NCI-H2081 (cell line): ENCODE results near the gene POU5F1.
"Not testable (repeated sequence)": the region's sequence is repeated elsewhere in the genome, so short reads cannot be mapped to it uniquely, and the experiment has no call there.

Experiments
- DNase-seq, 2 experiments: peaks; one replicate each; lab custom pipeline; 2025; lab: John Stamatoyannopoulos, UW

The POU5F1 gene

DNA sequence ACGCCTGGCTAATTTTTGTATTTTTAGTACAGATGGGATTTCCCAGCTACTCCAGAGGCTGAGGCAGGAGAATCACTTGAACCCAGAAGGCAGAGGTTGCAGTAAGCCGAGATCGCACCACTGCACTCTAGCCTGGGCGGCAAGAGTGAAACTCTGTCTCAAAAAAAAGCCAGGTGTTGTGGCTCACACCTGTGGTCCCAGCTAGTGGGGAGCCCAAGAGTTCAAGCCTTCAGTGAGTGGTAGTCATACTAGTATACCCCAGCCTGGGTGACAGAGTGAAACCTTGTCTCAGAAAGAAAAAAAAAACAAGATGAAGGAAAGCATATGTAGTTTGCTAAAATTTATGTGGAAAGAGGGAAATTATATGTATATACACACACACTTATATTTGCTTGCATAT is 20.0 kb upstream of the POU5F1 start:
- no peak for DNase-seq

DNA sequence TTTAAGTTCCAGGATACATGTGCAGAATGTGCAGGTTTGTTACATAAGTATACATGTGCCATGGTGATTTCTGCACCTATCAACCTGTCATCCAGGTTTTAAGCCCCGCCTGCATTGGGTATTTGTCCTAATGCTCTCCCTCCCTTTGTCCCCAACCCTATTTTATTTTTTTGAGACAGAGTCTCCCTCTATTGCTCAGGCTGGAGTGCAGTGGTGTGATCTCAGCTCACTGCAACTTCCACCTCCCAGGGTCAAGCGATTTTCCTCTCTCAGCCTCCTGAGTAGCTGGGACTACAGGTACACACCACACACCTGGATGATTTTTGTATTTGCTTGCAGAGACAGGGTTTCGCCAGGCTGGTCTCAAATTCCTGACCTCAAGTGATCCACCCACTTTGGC is 18.7 kb upstream of the POU5F1 start:
- not testable (repeated sequence) for DNase-seq

DNA sequence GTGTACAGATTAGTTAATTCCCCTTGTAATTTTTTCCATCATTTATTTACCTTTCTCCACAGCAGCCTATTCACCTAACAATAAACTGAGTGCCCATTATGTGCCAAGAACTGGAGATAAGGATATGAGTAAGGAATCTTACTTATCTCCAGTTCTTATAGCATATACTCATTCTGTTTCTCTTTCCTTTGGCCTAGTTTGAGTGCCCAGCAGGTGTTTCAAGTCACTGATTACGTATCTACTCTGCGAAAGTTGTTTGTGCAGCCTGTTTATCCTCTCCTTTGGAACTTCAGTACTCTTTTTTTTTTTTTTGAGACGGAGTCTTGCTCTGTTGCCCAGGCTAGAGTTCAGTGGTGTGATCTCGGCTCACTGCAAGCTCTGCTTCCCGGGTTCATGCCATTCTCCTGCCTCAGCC is 17.3 kb upstream of the POU5F1 start:
- no peak for DNase-seq

DNA sequence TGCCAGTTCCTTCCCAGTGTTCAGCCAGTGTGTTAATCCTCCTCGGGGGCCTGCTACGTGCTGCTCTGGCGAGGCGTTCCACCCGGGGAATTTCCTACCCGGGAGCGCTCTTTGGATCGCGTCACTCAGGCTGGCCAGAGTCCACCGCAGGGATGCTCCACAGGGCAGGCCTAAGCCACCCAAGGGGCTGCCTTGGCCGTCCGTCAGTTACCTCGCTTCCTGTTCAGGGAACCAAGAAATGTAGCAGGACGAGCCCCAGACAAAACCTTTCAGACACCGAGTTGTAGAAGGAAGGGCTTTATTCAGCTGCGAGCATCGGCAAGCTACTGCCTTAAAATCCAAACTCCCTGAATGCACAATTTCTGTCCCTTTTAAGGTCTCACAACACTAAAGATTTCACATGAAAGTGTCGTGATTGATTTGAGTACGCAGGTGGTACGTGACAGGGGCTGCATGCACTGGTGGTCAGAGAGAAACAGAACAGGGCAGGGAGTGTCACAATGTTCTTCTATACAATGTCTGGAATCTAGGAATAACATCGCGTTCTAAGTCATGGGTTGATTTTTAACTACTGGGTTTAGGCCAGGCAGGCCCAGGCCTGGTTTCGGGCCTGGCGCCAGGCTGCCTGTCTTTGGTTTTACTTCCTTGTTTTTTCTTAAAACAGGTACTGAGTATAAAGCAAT is 15.7 kb upstream of the POU5F1 start:
- DNase-seq, result no peak

DNA sequence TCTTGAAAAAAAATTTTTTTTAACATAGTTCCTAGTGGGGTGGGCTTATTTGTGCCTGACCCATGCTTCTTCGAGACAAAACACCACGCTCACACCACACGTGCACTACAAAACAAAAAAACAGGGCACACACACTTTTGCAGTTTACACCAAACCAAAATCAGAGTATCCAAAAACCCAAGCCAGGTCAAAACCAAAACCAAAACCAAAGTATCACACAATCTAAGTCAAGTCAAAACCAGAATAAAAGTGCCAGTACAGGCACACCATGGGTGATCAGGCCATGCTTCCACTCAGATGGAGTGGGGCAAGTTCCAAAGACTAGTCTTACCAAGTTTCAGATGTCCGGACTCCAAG is 15.2 kb upstream of the POU5F1 start:
- DNase-seq, result not testable (repeated sequence)

DNA sequence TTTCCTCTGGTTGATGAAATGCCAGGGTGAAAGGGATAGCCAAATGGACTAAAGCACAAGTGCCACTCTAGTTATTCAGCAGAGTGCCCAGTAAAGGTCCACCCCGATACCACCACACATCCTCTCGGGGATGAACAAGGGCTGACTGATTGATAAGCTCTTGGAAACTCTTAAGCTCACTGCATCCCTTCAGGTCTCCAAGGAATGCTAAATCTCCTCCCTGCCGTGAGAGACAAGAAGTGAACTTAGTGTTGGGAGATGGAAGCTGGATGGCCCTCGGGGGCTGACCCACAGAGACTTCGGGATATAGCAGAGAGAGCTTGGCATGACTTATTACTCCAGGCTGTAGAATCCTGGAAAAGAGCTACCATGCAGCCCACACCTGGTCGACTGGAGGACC is 13.4 kb upstream of the POU5F1 start:
- not testable (repeated sequence) for DNase-seq

DNA sequence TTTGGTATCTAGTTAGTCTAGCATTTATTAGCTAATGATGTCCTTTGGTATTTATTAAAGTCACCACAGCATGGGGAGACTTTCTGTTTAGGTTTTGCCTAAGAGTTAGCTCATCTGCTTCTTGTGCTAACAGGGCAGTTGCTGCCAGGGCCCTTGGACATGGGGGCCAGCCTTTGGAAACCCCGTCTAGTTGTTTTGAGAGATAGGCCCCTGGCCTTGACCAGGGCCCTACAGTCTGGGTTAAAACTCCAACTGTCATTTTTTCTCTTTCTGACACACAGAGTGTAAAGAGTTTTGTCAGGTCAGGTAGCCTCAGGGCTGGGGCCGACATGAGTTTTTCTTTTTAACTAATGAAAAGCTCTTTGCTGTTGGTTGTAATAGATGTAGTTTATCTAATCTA is 12.8 kb upstream of the POU5F1 start:
- DNase-seq, result not testable (repeated sequence)

DNA sequence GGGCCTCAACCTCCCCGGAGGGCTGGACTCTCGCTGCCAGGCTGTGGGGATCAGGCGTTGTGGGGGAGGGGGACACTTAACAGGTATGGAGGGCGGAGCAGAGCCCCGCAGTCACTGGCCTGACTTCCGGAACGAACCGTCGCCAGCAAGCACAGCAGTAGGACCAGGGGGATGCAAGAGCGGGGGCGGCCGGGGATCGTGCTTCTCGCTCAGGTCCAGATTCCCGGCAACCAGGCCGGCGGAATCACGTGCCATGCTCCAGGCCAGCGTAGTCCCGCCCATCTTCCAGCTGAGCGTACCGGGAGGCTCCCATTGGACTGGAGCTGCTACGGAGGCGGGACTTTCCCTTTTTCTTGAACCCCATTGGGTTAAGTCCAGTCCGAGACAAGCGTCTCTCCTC is 10.0 kb upstream of the POU5F1 start:
- DNase-seq, result no peak

DNA sequence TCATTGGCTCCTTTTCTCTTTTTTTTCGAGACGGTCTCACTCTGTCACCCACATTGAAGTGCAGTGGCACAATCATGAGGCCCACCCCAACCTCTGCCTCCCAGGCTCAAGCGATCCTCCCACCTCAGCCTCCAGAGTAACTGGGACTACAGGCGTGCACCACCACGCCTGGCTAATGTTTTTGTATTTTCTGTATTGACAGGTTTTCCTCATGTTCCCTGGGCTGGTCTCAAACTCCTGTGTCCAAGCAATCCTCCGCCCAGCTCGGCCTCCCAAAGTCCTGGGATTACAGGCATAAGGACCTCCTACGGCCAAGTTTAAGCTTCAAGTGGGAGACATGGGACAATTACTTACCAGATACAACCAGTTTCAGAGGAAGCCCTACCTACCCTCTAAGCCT is 9.4 kb upstream of the POU5F1 start:
- no peak for DNase-seq

DNA sequence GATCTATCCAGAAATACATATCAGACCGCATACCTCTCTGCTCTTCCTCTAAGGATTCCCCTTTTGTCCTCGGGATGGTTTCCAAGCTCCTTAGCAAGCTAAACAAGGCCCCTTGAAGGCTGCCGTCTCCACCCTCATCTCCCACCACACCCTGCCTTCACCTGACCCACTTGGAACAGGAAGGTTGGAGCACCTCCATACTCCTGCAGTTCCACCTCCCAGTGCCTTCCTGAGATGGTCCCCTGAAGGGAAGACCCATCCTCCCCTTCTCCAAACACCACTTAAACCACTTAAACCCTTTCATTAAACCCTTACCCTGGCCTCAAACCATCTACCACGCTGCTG is 8.5 kb upstream of the POU5F1 start:
- no peak for DNase-seq

DNA sequence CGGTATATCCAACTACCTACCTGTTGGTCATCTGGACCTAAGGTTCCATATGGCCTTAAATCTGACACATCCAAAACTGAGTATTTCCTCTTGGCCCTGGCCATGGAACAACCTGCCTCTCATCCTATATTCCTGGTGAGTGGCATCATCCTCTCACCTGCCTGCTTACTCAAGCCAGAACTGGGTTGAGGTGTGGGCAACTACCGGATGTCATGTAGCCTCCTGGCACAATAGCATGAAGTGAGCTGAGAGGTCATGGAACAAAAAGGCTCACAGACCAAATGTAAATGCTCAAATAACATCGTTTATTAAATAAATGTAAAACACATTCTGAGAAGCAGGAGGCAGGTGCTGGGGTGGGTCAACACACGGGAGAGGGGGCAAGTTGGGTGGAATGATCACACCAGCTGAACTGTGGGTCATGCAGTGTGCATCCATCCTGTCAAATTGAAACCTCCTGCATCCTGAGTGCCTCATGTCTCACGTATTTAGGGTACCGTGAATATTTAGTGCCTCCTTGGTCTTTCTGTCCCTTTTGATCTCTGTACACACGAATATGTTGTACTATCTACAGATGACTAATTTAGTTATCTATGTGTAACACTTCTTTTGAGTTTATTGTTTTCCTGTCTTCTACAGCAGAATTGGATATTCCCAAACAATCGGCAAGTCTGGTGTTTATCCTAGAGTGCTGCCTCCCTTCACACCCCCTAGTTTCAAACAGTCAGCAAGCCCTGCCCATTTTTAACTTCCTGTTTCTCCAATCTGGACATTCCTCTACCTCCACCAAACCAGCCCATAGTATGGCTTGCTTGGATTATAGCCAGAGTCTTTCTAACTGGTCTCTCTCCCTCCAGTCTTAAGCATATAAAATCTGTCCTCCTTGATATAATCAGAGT is 7.9 kb upstream of the POU5F1 start:
- no peak for DNase-seq

DNA sequence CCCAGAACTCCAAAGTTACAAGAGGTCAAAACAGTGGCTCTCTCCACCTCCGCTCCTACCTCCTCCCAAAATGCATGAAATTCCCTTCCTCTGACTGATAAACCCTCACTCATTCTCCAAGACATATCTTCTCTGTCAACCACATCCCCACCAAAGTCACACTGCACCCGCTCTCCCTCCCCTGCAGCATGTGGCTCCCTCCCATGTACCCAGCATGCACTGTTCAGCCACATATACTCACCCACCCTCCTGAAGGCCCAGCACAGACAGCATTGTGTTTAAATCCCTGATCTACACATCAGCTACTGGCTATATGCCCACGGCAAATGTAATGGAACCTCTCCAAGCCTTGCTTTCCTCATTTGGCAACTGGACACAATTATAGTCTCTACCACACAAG is 5.5 kb upstream of the POU5F1 start:
- DNase-seq, result no peak

DNA sequence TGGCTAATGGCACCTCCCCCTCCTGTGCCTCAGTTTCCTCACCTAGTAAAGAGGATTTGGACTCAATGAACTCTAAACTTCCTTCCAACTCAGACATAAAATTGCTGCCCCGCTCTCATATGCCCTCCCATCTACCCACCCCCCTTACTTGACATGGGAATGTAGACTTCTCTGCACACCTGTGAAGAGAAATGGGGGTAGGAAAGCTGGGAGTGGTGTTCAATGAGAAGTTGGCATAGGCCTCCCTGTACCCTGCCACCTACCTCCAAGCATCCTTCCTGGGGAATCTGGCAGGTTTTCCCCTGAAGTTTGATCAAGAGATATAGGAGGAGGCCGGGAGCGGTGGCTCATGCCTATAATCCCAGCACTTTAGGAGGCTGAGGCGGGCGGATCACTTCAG is 3.9 kb upstream of the POU5F1 start:
- DNase-seq, result no peak

DNA sequence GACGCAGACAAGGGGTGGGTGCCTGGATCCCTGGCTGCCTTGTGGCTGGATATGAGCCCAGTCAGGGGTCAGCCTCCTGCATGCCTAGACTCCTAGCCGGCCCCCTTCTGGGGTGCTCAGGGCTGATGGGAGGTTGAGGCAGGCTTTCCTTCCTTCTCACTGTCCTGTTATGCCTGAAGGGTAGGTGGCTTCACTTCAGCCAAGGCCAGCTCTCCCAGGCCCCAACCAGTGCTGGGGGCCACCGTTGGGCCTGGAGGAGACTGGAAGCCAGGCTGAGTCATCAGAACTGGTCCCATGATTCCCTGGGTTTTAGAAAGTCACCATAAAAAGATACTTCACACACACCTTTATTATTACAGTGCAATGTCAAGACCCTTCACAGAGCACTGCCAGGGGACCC is 2.9 kb upstream of the POU5F1 start:
- no peak for DNase-seq

DNA sequence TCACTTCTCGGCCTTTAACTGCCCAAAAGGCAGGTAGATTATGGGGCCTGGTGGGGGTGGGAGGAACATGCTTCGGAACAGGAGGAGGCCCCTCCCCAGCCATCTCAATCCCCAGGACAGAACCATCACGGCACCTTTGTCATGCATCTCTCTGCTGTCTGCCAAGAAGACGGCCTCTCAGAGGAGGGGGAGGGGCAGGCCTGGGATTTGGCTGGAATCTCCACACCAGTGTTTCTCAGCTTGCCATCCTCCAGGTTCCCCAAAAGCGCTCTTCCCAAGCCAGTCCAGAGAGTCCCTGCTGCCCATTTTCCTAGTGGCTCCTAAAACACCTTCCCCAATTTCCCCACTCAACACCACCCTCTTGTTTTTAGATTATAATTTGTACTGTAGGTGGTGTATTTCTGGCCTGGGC is 2.5 kb upstream of the POU5F1 start:
- DNase-seq, result no peak

DNA sequence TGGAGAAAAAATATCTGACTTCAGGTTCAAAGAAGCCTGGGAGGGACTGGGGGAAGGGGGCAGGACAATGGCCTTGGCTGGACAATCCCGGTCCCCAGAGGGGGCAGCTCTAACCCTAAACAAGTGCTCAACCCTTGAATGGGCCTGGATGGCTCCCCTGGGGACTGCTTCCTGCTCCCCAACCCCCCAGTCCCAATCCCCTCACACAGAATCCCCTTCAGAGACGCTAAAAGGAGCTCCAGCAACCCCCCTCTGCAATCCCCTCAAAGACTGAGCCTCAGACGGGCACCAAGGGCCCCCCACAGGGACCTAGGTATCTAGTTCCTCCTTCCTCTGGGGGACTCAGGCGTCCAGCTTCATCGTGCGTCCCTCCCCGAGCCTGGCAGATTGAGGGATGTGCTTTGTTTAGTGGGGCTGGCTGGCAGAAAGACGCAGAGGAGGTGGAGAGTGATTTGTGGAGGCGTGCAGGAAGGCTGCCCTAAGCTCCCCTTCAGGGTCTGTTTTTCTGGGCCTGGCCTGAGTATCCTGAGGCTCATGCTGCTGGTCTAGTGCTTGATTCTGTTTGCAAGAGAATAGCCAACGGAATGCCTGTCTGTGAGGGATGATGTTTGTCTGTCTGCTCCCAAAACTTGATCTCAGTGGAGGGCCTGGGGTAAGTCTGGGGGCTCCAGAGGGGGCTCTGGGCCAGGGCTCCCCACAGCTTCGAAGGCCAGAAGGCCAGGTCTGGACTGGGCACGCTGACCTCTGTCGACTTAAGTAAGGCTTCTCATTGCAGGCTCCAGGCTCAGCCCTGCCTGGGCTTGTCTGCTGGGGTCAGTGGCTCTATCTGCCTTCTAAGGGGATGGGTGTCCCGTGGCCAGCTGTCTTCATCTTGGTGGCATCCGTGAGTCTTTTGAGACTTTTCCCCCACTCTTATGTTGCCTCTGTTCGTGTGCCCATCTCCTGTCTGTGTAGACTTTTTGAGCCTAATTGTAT is 1.7 kb upstream of the POU5F1 start:
- DNase-seq, result no peak

DNA sequence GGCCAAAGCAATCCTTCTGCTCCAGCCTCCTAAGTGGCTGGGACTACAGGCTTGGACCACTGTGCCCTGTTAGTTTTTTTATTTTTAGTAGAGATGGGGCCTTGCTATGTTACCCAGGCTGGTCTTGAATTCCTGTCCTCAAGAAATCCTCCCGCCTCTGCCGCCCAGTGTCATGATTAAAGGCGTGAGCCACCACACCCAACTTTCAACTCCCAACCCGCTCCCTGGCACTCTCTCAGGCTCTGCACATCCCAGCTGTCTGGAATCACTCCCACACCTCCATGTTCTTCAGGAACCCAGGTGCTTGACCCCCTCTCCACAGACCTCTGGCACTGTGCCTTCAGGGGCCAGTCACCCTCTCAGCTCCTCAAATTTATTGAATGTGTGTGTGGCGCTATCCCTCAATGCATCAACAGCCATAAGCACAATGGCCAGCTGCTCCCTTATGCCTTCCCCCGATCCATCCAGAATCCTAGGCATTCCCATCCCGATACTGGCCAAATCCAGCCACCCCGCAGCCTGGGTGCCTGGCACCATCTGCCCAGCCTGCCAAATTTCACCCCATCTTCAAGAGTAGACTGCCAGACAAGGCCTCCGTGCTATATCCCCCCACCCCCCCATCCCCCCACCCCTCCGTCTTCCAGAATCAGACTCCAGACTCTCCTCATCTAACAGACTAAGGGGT is 647 bp upstream of the POU5F1 start:
- no peak for DNase-seq

DNA sequence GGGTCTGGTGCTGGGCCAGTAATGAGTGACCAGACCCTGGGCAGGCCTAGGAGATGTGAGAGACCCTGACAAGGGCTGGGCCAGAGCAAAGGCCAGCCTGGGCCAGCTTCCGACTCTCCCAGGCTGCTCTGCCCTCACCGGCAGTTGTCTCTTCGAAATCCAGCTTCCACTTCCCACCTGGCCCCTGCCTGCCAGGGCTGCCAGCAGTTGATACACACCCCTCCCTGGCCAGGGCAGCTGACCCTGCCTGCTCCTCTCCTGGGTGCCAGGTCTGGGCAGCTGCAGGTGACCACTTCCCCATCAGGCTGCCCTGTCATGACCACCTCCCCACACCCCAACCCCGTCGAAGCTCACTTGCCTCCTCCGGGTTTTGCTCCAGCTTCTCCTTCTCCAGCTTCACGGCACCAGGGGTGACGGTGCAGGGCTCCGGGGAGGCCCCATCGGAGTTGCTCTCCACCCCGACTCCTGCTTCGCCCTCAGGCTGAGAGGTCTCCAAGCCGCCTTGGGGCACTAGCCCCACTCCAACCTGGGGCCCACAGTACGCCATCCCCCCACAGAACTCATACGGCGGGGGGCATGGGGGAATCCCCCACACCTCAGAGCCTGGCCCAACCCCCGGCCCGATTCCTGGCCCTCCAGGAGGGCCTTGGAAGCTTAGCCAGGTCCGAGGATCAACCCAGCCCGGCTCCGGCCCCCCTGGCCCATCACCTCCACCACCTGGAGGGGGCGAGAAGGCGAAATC is 453 bp downstream of the POU5F1 start:
- DNase-seq, result not testable (repeated sequence)

DNA sequence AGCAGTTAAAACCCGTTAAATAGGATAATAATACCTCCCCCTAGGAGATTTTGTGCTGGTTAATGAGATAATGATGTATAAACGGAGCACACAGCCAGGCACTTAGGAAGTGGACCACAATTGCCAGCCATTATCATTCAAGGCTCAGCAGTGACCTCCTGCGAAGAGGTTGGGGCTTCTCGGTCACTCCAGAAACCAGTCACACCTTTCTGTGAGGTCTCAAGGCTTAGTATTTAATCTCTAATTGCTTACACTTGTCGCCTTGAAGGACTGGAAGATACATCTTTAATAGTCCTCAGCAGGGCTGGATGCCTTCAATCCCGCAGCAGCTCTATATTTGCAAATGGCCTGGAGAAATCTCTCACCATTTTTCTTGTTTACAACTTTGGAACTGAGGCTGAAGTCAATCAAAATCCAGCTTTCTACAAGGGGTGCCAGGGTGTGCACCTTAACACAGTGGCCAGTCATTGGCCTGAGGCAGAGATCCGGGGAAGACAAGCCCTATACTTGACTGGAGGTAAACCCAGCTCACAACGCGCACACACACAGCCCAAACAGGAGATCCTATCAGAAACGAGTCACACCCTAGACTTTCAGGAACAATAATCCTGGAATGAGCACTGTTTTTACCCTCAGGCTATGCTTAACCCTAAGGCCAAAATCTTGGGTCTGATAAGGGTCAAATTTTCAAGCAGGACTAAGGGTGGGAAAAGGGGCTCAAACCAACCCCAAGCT is 1.2 kb downstream of the POU5F1 start:
- no peak for DNase-seq

DNA sequence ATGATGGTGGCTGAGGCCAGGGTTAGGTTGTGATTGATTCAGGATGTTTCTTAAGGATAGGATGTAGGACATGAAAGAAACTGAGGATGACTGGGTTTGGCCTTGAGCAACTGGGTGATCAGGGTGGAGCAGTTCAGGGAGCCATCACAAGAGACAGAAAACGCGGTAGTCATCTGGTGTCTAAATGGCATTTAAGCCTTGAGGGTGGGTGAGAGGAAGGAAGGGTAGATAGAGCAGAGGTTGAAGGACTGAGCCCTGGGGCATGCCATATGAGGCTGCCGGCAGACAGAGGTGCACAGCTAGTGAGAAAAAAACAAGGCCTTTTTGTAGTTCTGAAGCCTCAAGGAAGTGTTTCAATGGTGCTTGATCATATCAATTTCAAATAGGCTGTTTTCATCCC is 1.9 kb downstream of the POU5F1 start:
- DNase-seq, result no peak

DNA sequence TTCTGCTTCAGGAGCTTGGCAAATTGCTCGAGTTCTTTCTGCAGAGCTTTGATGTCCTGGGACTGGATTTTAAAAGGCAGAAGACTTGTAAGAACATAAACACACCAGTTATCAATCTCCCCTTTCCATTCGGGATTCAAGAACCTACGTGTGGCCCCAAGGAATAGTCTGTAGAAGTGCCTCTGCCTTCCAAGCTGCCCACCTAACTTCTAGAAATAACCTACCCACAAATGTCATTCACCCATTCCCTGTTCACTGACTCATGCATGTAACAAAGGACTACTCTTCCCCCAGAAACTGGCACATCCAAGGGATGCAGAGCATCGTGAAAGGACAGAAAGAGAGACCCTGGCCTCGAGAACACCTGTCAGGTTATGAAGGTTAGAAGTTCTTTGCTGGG is 4.5 kb downstream of the POU5F1 start:
- no peak for DNase-seq
